KOPT-K1 (cell line): ENCODE data around the gene AGXT.

Experiments used
- H3K27ac ChIP-seq: fragments of 200-600 bp; sonication (generic); 2 replicates; pipeline ENCODE4 v1.5.1; 2016; ENCODE audit warnings: antibody characterized with exemption, mild to moderate bottlenecking, low read depth, low read length; ENCODE audit not compliant: poor library complexity, severe bottlenecking
- H3K36me3 ChIP-seq: fragments of 200-600 bp; sonication (generic); 2 replicates; pipeline ENCODE4 v1.5.1; 2017; ENCODE audit warnings: antibody characterized with exemption, mild to moderate bottlenecking, low read length, moderate library complexity; ENCODE audit not compliant: insufficient read depth
- H3K9me3 ChIP-seq: fragments of 200-600 bp; sonication (generic); 2 replicates; pipeline ENCODE4 v1.5.1; 2017; ENCODE audit warnings: antibody characterized with exemption, low read length, mild to moderate bottlenecking; ENCODE audit not compliant: insufficient read depth, poor library complexity, severe bottlenecking

Gene AGXT

DNA sequence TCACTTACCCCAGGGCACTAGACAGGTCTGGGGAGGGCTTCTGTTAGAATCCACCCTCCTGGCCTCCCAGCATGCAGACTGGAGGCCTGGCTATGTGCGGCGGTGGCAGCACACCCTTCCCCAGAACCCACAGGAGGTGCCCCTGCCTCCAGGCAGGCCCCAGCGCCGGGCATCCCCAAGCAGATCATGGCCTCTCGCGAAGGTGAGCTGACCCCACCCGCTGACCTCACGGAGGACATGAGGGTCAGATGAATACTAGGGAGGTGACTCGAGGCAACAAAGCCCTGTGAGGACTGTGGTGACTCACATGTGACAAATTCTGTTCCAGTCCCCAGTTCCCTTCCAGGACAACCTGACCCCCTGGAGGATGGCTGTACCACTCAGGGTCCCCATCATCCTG lies 25.4 kb downstream of the AGXT start:
- Histone ChIP-seq H3K36me3 (no peaks in the 10 kb centered on the region), H3K27ac (no peak overlapping the region), H3K9me3 (no peaks in the 10 kb centered on the region)

DNA sequence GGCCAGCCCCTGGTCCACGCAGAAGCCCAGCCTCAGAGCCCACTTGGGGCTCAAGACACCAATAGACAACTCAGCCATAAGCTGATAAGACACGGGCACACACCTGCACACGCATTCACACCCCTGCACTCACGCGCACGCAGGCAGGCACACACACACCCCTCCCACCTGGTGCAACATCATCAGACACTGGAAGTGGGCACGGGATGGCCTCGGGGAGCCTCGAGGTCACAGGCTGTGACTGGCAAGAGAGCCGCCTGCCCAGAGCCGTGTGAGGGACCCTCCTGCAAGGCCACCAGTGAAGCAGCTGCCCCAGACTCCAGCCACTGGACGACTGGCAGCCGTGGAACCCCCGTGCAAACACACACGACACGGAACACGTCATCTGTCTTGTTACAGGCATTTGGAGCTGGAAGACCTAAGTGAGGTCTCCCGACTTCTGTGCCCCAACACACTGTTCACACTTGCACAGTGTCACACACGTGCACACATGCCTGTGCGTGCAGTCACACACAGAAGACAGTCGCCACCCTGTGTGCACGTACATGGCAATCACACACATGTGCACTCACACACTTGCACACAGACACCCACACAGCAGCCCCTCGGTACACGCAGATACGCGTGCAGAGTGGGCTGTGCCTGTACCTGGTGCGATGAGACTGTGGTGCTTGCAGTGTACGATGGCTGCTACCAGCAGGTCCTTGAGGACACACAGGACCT lies 26.4 kb downstream of the AGXT start:
- no peak overlapping the region for H3K27ac ChIP-seq
- no peaks in the 10 kb centered on the region for H3K36me3 ChIP-seq
- H3K9me3 ChIP-seq: no peaks in the 10 kb centered on the region

DNA sequence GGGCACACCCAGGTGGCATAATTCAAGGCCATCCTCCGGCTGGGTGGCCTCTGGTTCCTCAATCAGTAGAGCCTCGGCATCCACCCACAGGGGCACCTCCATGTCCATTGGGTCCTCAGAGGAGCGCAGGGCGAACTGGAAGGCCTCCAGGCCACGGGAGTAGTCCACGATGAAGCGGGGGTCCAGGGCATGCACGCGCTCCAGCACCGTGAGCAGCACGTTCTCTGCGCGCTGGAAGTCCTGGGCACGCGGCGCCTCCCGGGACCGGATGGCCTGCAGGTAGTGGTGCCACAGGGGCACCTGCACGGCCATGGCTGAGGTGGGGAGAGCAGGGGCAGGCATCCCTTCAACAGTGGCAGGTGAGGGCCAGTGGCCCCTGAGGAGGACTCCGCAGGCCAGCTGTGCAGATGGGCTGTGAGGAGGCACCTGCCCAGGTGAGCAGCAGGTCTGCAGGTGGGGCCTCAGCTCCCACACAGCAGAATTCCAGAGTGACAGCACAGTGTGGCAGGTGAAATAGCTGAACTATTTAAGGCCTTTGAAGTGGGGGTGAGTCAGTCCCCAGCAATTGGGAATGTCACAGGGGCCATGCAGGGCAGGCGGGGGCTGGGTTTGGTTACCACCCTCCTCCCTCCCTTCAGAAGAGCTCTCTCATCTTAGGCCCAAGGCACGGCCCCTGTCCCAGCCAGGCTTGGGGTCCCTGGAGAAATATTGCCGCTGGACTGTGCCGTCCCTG lies 27.2 kb downstream of the AGXT start, which contains the start of gene MAB21L4:
MAB21L4 (minus strand) TSS at position 501 of the 733 bp plus-strand sequence; CDS start at position 342, 159 bp downstream.
- Histone ChIP-seq H3K36me3 (no peaks in the 10 kb centered on the region), H3K9me3 (no peaks in the 10 kb centered on the region), H3K27ac (no peak within 1 kb of the TSS)

DNA sequence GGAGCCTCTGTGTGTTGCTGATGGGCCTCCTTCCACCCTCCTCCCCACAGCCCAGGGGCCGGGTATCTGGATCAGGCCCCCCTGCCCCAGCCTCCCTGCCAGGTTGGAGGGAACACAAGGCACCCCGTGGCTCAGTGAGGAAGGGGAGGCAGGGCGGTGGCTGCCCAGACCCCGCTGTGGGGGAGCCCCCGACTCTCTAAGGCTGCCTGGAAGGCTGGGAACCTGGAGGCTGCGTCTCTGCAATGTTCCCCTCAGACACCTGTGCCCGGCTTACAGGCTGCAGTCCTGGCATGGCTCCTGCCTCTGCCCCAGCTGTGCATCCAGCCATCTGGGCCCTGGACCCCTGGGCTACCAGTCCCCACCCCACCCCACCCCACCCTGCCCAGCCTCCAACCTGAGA lies 27.8 kb downstream of the AGXT start:
- no peaks in the 10 kb centered on the region for H3K36me3 ChIP-seq
- H3K27ac ChIP-seq: no peak overlapping the region
- H3K9me3 ChIP-seq: no peaks in the 10 kb centered on the region

DNA sequence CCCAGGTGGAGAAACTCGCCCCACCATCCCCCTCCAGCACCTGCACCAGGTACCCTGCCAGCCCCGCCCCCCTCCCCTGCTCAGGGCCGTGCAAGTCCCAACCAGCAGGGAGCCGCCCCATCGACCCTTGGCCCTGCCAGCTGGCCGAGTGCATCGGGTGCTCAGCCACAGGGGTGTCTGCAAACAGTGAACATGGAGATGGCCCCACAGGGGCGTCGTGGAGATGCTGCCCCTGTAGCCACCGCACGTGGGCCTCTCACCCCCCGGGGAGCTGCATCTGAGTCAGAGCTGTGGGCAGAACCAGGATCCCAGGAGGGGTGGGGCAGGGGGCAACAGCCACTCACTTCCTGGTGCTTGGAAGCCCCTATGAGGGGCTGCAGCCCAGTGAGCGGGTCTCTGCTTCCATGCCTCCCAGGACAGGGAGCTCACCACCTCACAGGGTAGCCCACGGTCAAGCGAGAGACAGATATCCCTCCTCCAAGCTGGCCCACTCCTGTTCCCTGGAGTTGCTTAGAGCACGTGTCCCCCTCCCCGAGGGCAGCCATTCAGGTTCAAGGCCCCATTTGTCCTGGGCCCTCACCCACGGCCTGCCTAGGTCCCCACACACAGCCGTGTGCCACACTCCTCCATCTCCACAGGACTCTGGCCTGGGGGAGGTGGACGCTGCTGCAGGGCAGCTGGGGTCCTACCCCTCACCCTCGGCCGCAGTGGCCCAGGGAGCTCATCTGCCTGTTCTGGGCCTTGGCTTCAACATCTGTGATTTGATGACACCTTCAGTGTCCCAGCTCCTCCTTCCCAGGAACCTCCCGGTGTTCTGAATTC lies 28.5 kb downstream of the AGXT start:
- Histone ChIP-seq H3K9me3 (no peaks in the 10 kb centered on the region), H3K36me3 (no peaks in the 10 kb centered on the region), H3K27ac (no peak overlapping the region)

DNA sequence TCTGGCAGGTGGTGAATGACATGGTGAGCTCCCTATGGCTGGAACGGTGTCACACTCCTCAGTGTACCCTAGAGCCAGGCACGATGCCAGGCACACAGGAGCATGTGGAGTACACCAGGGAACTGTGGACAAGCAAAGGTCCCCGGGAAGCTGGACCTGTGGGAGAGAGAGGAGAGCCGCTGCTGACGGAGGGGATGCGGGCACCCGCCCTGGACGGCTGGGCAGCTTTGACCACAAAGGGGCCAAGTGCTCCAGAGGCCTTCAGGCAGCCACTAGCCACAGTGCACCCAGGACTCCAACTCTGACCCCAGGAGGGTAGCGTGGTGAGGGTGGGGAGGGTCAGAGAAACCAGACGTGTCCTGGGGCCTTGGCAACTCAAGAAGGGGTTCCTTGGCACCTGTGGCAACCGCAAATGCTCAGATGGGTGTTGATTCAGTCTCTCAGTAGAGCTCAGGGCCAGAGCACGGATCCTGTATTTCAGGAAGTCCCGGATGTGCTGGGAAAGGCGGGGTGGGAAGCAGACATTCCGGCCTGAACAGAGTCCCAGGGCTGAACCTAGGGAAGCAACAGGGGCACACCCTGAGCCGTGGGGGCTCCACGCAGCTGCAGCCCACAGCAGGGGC lies 29.6 kb downstream of the AGXT start:
- Histone ChIP-seq H3K27ac (no peak overlapping the region), H3K36me3 (no peaks in the 10 kb centered on the region), H3K9me3 (no peaks in the 10 kb centered on the region)

DNA sequence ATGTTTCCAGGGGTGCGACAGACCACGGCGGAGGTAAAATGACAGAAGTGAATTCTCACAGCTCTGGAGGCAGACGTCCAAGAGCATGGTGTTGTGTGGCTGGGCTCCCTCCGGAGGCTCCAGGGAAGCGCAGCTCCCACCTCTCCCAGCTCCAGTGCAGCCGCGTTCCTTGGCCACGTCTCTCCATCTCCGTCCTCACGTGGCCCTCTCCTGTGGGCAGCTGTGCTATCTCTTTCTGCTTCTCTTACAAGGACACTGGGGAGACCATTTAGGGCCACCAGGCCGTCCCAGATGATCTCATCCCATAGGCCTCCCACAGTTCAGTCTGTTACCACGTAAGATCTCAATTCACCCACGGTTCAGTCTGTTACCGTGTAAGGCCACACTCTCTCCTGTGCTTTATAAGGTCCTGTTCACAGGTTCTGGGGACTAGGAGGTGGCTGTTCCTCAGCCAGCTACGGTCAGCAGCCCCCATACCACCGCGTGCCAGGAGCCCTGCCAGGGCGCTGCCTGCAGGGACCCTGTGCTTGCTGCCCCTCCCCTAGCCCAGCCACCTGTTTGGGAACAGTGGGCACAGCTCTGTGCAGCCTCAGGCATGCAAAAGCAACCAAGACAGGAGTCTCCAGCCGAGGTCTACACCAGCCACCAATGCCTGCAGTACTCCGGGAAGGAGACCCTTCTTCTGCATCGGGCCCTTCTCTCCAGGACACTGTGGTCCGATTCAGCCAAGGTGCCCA lies 30.3 kb downstream of the AGXT start:
- Histone ChIP-seq H3K36me3 (no peaks in the 10 kb centered on the region), H3K27ac (no peak overlapping the region)

DNA sequence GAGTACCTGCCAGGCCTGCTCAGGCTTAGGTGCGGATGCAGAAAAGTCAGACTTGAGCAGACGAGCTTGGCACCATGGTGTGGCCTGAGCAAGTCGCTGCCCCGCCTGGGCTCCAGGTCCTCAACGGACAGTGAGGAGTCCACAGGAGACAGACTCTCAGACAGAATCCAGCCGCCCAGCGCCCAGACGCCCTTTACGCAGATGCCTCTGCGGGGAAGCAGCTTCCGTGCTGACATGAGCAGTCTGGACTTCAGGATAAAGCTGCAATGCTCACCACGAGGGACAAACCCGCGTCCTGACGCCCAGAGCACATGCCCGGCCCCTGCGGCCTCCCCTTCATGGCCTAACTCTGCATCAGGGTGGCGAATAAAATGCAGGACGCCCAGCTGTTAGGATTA lies 30.8 kb downstream of the AGXT start:
- Histone ChIP-seq H3K36me3 (no peaks in the 10 kb centered on the region), H3K27ac (no peak overlapping the region)

More for the DNA sequence above, 30.3 kb downstream of the AGXT start:
- no peaks in the 10 kb centered on the region for H3K9me3 ChIP-seq

DNA sequence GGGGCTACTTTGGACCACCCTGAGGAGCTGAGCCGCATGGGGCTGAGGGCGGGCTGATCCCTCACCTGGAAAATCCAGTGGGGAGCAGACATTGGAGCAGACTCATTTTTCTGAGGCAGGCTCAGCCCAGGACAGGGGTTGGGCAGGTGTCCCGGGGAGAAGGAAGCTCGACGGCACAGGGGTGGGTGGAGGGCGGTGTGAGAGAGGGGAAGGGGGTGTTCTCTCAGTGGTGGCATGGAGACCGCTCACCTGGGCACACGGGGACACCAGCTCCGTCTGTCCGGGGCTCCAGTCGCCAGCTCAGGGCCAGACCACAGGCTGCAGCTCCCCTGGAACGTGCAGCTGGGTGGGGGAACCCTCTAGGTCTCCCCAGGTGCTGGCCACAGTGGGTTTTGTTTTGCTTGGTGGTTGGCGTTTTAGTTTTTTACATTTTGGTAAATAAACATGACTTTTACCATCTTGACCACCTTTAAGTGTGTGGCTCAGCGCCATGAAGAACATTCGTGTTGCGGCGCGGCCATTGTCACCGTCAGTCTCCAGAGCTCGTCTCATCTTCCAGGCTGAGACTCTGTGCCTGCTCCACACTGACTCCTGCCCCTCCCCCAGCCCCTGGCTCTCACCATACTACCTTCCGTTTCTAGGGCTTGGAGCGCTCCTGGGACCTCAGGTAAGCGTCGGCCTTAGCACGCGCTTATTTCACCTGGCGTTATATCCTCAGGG lies 31.7 kb downstream of the AGXT start:
- no peak overlapping the region for H3K27ac ChIP-seq
- H3K36me3 ChIP-seq: no peaks in the 10 kb centered on the region
- H3K9me3 ChIP-seq: no peaks in the 10 kb centered on the region

More for the DNA sequence above, 30.8 kb downstream of the AGXT start:
- H3K9me3 ChIP-seq: no peaks in the 10 kb centered on the region

DNA sequence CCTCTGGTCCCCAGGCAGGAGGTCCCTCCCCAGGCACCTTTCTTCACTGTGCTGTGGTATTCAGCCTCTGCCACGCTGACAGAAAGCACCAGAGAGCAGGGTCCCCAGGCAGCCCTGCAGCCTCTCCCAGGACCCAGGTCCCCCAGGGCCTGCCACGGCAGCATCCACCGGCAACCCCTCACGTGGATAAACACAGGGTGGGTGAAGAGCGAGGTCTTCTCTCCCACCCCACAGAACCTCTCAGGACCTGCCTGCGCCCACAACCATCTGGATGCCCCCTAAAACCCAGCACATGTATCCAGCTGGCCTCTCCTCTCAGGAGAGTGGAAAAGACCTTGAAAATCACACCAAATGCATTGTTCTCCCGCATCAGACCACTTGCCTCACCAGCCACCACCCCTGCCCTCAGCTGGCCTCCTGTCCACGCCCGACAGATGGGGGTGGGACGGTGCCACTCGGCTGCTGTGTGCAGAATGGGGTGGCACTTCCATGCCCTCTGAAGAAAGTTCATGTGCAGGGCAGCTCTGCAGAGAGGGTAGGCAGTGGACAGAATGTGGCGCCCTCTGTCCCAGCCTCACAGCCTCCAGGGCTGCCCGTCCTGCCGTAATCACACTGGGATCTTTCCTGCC lies 33.5 kb downstream of the AGXT start:
- no peak overlapping the region for H3K27ac ChIP-seq
- no peaks in the 10 kb centered on the region for H3K36me3 ChIP-seq
- H3K9me3 ChIP-seq: no peaks in the 10 kb centered on the region

DNA sequence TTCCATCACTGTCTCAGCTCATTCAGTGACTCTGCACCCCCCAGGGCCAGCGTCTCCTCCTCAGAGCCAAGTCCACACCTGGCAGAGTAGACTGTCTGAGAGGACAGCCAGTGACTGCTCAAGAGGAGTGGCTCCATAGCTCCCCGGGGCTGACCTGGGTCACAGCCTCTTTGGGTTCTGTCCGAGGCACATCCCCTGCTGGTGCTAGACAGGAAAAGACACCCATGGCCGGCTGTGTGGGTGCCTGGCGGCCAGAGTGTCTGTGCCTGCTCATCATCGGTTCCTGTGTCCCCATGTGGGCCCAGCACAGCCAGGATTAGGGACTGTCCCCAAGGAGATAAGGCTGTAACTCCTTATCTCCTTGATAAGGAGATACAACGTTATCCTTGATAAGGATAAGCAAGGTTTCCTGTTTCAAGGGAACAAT lies 34.0 kb downstream of the AGXT start:
- Histone ChIP-seq H3K27ac (no peak overlapping the region), H3K9me3 (no peaks in the 10 kb centered on the region), H3K36me3 (no peaks in the 10 kb centered on the region)

DNA sequence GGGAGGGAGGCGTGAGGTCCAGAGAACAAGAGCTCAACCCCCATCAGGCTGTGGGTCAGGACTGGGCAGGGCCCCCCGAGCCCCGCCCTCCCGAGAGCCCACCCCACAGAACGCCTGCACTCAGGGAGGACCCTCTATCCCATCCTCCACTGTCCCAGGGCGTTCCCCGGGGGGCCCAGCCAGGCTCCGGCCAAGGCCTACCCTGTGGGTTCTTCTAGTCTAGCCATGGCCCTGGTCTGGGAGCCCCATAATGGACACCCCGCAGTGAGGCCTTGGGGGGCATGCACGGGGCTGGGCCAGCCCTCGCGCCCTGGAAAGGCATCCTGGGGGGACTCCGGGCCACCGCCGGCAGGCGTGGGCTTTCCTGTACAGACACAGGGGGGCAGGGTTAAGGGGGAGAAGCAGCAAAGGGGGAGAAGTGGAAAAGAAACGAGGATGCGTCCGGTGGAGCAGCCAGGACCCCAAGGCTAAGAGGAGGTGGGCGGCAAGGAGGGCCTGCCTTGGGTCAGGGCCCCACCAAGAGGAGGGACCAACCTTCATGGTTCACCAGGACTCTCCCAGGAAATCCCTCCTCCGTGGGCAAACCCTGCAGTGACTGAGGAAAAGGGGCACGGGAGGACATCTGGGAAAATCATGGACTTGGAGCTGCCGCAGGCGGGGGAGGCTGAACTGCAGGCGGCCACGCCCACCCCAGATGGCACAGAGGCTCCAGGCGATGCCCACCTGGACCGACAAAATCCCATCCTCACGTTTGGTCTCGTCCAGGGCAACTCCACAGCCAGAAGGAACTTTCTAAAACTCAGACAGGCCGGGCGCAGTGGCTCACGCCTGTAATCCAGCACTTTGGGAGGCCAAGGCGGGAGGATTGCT lies 34.8 kb downstream of the AGXT start:
- no peak overlapping the region for H3K27ac ChIP-seq
- H3K36me3 ChIP-seq: no peaks in the 10 kb centered on the region
- H3K9me3 ChIP-seq: no peaks in the 10 kb centered on the region
